ENCODE data around the gene HS1BP3. TPM values are rescaled to one million over a fixed set of nuclear protein-coding genes. Genes with fewer than 3 reads are reported as not detected.

The HS1BP3 gene
- total RNA-seq, 1 experiment from 2014 or later, result 17.1 TPM

DNA sequence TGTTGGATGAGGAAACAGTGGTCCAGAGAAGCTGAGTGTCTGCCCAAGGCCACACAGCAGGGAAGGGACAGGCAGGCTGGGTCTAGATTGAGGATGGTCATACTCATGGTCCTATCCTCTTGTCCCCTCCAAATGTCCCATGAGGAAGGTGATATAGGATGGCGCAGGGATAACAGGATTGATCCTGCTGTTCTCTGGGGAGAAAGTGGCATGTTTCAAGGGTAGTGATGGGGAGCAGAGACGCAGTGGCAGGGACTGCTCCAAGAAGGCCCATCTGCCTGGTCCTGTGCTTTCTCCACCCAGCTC lies 24.6 kb downstream of the HS1BP3 start:
- Histone ChIP-seq H3K4me1 (ENCODE audit: control insufficient read depth in 1 of 2, insufficient read depth in 2 of 2, low read length in 2 of 2) (no peaks in the 10 kb centered on the region), H3K79me2 (ENCODE audit: insufficient read depth, low read length) (no peaks in the 10 kb centered on the region), H3K9me2 (ENCODE audit: insufficient read depth) (no peaks in the 10 kb centered on the region), H3K4me2 (ENCODE audit: low read length) (no peak overlapping the region), H3K27me3 (ENCODE audit: insufficient read depth, low read length) (no peaks in the 10 kb centered on the region), H3K9ac (ENCODE audit: low read length) (no peak overlapping the region), H3K4me3 (replicated peaks in 1 of 2; ENCODE audit: low read depth in 1 of 2, low read length in 2 of 2) (no peak overlapping the region), H3K36me3 (ENCODE audit: control insufficient read depth in 1 of 2, insufficient read depth in 2 of 2, low read length in 2 of 2) (peaks cover 0 to 4% of the 10 kb centered on the region in 2 experiments; a peak in 1 of 4 replicates), H4K20me1 (ENCODE audit: insufficient read depth) (no peaks in the 10 kb centered on the region), H3K9me3 (ENCODE audit: control insufficient read depth in 1 of 2, insufficient read depth in 1 of 2, low read depth in 1 of 2, low read length in 2 of 2) (no peaks in the 10 kb centered on the region), H2AFZ (ENCODE audit: low read depth, low read length, poor library complexity, severe bottlenecking) (no peak overlapping the region), H3K27ac (ENCODE audit: low read depth, low read length) (no peak overlapping the region)
- ChIA-PET CTCF (no interaction called here), POLR2A (interaction anchor here (0.7 kb wide), 1 partner anchor 180 kb away, joined by 3 read pairs; the partner anchor contains the start of gene RHOB), RAD21 (ENCODE audit: low non-redundant PET in 1 of 2, low total read pairs in 2 of 2, uncharacterized antibody in 2 of 2, unreplicated experiment in 2 of 2) (no interaction called here)
- BruUV-seq (replicated peaks), result no TSS peak
- TF ChIP-seq SRF (IDR thresholded peaks at IDR 0.05; ENCODE audit: low read depth) (no peak), RAD21 (IDR thresholded peaks at IDR 0.05; ENCODE audit: low read depth) (no peak), EZH2 (IDR thresholded peaks at IDR 0.05) (no peak), SP1 (IDR thresholded peaks at IDR 0.05; ENCODE audit: low read depth) (no peak), JUND (IDR thresholded peaks at IDR 0.05) (no peak), CEBPB (IDR thresholded peaks at IDR 0.05; ENCODE audit: low read depth) (no peak)
- TF ChIP-seq, protein P1, sequence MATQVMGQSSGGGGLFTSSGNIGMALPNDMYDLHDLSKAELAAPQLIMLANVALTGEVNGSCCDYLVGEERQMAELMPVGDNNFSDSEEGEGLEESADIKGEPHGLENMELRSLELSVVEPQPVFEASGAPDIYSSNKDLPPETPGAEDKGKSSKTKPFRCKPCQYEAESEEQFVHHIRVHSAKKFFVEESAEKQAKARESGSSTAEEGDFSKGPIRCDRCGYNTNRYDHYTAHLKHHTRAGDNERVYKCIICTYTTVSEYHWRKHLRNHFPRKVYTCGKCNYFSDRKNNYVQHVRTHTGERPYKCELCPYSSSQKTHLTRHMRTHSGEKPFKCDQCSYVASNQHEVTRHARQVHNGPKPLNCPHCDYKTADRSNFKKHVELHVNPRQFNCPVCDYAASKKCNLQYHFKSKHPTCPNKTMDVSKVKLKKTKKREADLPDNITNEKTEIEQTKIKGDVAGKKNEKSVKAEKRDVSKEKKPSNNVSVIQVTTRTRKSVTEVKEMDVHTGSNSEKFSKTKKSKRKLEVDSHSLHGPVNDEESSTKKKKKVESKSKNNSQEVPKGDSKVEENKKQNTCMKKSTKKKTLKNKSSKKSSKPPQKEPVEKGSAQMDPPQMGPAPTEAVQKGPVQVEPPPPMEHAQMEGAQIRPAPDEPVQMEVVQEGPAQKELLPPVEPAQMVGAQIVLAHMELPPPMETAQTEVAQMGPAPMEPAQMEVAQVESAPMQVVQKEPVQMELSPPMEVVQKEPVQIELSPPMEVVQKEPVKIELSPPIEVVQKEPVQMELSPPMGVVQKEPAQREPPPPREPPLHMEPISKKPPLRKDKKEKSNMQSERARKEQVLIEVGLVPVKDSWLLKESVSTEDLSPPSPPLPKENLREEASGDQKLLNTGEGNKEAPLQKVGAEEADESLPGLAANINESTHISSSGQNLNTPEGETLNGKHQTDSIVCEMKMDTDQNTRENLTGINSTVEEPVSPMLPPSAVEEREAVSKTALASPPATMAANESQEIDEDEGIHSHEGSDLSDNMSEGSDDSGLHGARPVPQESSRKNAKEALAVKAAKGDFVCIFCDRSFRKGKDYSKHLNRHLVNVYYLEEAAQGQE (IDR thresholded peaks at IDR 0.05; ENCODE audit: low read depth), result no peak
- TF ChIP-seq, protein P2, sequence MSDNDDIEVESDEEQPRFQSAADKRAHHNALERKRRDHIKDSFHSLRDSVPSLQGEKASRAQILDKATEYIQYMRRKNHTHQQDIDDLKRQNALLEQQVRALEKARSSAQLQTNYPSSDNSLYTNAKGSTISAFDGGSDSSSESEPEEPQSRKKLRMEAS (IDR thresholded peaks at IDR 0.05), result no peak
- ATAC-seq, result no peak
- intact Hi-C loops (cut with micrococcal nuclease), result no loop called here
- DNase-seq (ENCODE audit: low read depth, low spot score), result no peak

All from HCT116 (cell line).